Activated B cell treated with CpG ODN at 0.5 μM for 24 hours (primary cell): ENCODE results near the gene GRM7. TPM values are rescaled to one million over a fixed set of nuclear protein-coding genes. Genes with fewer than 3 reads are reported as not detected.

Experiments used
- ATAC-seq: fragments of 200-7000 bp; cut with Tn5 transposase; one replicate; pipeline ENCODE4 v1.10.0; 2021; ENCODE audit warnings: low read depth, mild to moderate bottlenecking, moderate library complexity
- CTCF ChIA-PET: fragments of 350-600 bp; sonication (Branson Sonifier 250); formaldehyde crosslinking; loops from one replicate; lab custom pipeline; 2021; ENCODE audit warnings: antibody characterized with exemption; lab: Charles Lee
- POLR2A ChIA-PET: fragments of 350-600 bp; sonication (Branson Sonifier 250); formaldehyde crosslinking; loops from one replicate; lab custom pipeline; 2021; ENCODE audit warnings: antibody characterized with exemption; lab: Charles Lee
- DNase-seq: peaks from one replicate; pipeline ENCODE4 v3.0.0; 2022
- H3K27ac Mint-ChIP-seq: one replicate; pipeline ENCODE4 v1.8.0; 2020; ENCODE audit warnings: mixed read lengths
- H3K27me3 Mint-ChIP-seq: one replicate; pipeline ENCODE4 v1.8.0; 2021; ENCODE audit warnings: mixed read lengths
- H3K36me3 Mint-ChIP-seq: one replicate; pipeline ENCODE4 v1.8.0; 2021; ENCODE audit warnings: low read depth, mixed read lengths
- H3K4me1 Mint-ChIP-seq: one replicate; pipeline ENCODE4 v1.8.0; 2021; ENCODE audit warnings: mixed read lengths
- H3K4me3 Mint-ChIP-seq: one replicate; pipeline ENCODE4 v1.8.0; 2020; ENCODE audit warnings: mild to moderate bottlenecking, mixed read lengths
- H3K9me3 Mint-ChIP-seq: one replicate; pipeline ENCODE4 v1.8.0; 2020; ENCODE audit warnings: mixed read lengths
- intact Hi-C: fragments of 100-400 bp; cut with micrococcal nuclease; formaldehyde crosslinking; loops from one replicate; pipeline ENCODE4 v1.15.1; 2024
- total RNA-seq: library from RNA; stranded (reverse); gene quantifications from 2 replicates; pipeline ENCODE4 v1.2.3, GENCODE V29; 2022
- TF ChIP-seq, protein P1 (sequence below): fragments of 200-600 bp; IDR thresholded peaks from one replicate; pipeline ENCODE4 v1.8.0; 2022; ENCODE audit warnings: antibody characterized with exemption, mild to moderate bottlenecking

GRM7 gene
- total RNA-seq, 1 donor from 2014 or later: not detected

DNA sequence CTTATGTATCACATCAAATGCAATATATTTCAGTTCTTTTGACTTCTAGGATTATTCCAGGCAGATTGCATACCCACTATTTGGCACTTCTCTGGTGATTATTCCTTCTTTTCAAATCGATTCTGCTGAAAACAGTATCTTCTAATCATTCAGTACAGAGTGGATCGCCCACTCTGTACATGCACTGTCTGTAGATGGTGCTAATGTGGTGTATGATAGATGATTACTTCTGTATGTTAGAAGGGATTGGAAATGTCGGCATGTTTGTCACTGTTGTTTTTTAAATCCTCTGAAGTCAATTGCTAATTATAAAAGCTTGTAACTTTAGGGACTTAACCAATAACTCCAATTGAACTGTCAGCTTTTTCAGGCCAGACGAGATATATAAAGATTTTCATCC, 642.5 kb downstream of the GRM7 start:
- DNase-seq: no peak
- intact Hi-C loops: no loop called here
- H3K27me3 Mint-ChIP-seq: no peaks in the 10 kb centered on the region
- H3K9me3 Mint-ChIP-seq: no peaks in the 10 kb centered on the region
- H3K4me1 Mint-ChIP-seq: no peaks in the 10 kb centered on the region
- H3K27ac Mint-ChIP-seq: no peak overlapping the region
- no peak for ATAC-seq
- H3K36me3 Mint-ChIP-seq: no peaks in the 10 kb centered on the region
- ChIA-PET POLR2A (no interaction called here), CTCF (no interaction called here)
- TF ChIP-seq, protein P1, sequence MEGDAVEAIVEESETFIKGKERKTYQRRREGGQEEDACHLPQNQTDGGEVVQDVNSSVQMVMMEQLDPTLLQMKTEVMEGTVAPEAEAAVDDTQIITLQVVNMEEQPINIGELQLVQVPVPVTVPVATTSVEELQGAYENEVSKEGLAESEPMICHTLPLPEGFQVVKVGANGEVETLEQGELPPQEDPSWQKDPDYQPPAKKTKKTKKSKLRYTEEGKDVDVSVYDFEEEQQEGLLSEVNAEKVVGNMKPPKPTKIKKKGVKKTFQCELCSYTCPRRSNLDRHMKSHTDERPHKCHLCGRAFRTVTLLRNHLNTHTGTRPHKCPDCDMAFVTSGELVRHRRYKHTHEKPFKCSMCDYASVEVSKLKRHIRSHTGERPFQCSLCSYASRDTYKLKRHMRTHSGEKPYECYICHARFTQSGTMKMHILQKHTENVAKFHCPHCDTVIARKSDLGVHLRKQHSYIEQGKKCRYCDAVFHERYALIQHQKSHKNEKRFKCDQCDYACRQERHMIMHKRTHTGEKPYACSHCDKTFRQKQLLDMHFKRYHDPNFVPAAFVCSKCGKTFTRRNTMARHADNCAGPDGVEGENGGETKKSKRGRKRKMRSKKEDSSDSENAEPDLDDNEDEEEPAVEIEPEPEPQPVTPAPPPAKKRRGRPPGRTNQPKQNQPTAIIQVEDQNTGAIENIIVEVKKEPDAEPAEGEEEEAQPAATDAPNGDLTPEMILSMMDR: no peak
- H3K4me3 Mint-ChIP-seq: no peak overlapping the region

- TF ChIP-seq, protein P1: no peak
- POLR2A ChIA-PET: no interaction called here
- Mint-ChIP-seq H3K27me3 (no peaks in the 10 kb centered on the region), H3K27ac (no peak overlapping the region), H3K4me1 (no peaks in the 10 kb centered on the region), H3K4me3 (no peak overlapping the region), H3K36me3 (no peaks in the 10 kb centered on the region), H3K9me3 (no peaks in the 10 kb centered on the region)
- intact Hi-C loops: no loop called here
- DNase-seq: no peak
- ATAC-seq: no peak
- CTCF ChIA-PET: no interaction called here
These were observed 644.2 kb downstream of the GRM7 start for GRCh38 chr3:7504886-7505775.

- ChIA-PET CTCF (no interaction called here), POLR2A (no interaction called here)
- intact Hi-C loops: no loop called here
- Mint-ChIP-seq H3K27me3 (no peaks in the 10 kb centered on the region), H3K9me3 (no peaks in the 10 kb centered on the region), H3K36me3 (no peaks in the 10 kb centered on the region), H3K4me1 (no peaks in the 10 kb centered on the region), H3K27ac (no peak overlapping the region), H3K4me3 (no peak overlapping the region)
- DNase-seq (no peak), ATAC-seq (no peak)
- TF ChIP-seq, protein P1: no peak
These were observed 645.8 kb downstream of the GRM7 start for GRCh38 chr3:7506606-7507180.

- Mint-ChIP-seq H3K36me3 (no peaks in the 10 kb centered on the region), H3K9me3 (no peaks in the 10 kb centered on the region), H3K4me1 (no peaks in the 10 kb centered on the region), H3K4me3 (no peak overlapping the region), H3K27me3 (no peaks in the 10 kb centered on the region), H3K27ac (no peak overlapping the region)
- ChIA-PET POLR2A (no interaction called here), CTCF (no interaction called here)
- TF ChIP-seq, protein P1: no peak
- ATAC-seq (no peak), DNase-seq (no peak)
- intact Hi-C loops: no loop called here
These were observed 647.9 kb downstream of the GRM7 start for GRCh38 chr3:7508821-7509220.

- no peaks in the 10 kb centered on the region for H3K4me1 Mint-ChIP-seq
- intact Hi-C loops: no loop called here
- no peaks in the 10 kb centered on the region for H3K36me3 Mint-ChIP-seq
- POLR2A ChIA-PET: no interaction called here
- no peak for ATAC-seq
- no peak overlapping the region for H3K27ac Mint-ChIP-seq
- no peaks in the 10 kb centered on the region for H3K27me3 Mint-ChIP-seq
- no peak overlapping the region for H3K4me3 Mint-ChIP-seq
- no peak for DNase-seq
- H3K9me3 Mint-ChIP-seq: no peaks in the 10 kb centered on the region
- TF ChIP-seq, protein P1: no peak
- CTCF ChIA-PET: no interaction called here
These were observed 651.1 kb downstream of the GRM7 start for GRCh38 chr3:7512048-7512447.
